ENCODE measurements around the gene DHH. TPM values are rescaled to one million over a fixed set of nuclear protein-coding genes. Genes with fewer than 3 reads are reported as not detected.
A peak's percentile ranks its signal among the peaks of the same experiment; 100 is the strongest.
"Not testable (repeated sequence)": the region's sequence is repeated elsewhere in the genome, so short reads cannot be mapped to it uniquely, and the experiment has no call there.

The DHH gene
- total RNA-seq, 1 experiment from 2014 or later = not detected

DNA sequence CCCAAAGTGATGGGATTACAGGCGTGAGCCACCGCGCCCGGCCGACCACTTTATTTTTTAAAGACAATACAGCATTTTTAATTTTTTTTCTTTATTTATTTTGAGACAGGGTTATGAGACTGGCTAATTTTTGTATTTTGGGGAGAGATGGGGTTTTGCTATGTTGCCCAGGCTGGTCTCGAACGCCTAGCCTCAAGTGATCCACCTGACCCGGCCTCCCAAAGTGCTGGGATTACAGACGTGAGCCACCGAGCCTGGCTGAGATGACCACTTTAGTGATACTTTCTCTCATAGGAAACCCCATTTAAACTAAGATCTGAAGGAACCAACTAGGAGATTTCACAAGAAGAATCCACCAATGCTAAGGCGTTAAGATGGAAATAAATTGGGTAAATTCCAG is 23.6 kb downstream of the DHH start:
- DNase-seq (ENCODE audit: low read depth) = no peak

DNA sequence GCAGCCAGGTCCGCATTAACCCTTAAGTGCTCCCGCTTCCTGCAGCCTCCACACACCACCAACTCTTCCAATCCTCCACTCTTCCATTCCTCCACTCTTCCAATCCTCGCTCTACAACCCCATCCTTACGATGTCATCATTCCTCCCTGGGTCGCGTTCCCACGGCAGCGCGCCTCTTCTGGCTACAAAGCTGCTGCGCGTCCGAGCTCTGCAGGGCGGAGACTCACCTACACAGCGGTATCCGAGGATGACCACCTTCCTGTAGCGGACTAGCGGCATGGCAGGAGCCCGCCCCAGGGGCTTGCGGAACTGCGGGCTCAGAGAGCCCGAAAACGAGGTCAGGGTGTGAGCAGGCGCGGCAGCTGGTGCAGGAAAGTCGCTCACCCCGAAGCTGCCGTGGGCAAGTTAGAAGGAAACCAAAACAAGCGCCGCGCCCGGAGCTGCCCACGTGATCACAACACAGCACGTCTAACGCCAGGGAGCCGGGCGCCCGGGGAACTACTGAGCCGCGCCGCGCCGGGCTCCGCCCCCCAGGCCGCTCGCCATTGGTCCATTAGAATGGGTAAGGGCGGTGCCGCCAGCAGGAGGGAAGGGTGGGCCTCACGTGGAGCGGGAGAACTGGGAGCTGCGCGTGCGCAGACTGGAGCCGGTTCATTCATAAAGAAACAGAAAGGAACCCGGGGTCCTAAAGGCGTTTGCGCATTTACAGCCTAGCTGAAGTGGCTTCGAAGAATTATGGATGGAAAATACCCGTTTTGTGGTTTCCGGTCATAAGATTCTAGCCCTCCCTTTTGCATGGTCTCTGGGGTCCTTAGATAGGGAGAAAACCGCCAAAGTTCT is 24.9 kb downstream of the DHH start, which contains the start of gene RHEBL1:
Gene RHEBL1, minus strand, starts transcription at position 473 of the 840 bp plus-strand sequence. Its CDS starts 194 bp downstream, at position 279.
- DNase-seq (ENCODE audit: low read depth) = peak; percentile 99

DNA sequence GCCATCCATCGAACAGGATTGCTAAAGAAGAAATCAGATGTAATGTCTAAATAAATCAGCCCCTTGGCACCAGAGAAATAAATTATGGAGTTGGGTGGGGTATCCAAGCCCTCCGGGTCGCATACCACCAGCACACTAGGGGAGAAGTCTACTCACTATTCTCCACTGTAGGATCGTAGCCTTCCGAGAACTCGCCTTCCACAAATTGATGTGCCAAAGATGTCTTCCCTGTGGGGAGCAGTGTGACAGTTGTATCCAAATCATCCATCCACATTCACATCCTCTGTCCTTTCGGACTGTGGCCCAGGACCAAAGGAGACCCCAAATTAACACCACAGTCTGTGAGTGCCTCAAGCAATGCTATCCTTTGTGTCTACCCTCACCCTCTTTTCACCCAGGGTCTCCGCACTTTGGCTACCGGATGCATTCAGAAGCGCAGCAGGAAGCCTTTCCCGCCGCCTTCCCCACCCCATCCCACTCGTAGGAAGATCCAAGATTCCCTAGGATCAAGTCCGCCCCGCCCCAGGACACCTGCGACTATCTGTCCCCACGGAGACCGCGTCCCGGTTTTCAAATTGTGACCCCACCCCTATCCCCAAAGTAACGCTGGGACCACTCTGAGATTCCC is 25.6 kb downstream of the DHH start:
- DNase-seq (ENCODE audit: low read depth) = no peak

- no peak for DNase-seq (ENCODE audit: low read depth)
These were observed 28.5 kb downstream of the DHH start for GRCh38 chr12:49066120-49066519.

DNA sequence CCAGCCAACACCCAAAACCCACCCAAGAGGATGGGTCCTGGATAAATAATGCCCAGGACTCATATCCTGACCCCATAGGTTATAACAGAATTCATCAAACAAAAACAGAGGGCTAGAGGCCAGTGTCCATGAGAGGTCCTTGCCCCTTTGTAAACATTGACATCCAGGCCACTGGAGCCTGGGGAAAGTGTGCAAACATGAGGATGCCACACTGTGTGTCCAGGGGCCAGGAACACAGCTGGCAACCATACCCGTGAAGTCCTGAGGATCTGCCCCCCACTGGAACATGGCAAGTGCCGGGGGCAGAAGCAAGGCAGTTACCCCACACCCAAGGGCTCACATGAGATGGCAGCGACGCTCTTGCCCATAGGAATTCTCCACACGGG is 29.8 kb downstream of the DHH start:
- DNase-seq (ENCODE audit: low read depth) = no peak

DNA sequence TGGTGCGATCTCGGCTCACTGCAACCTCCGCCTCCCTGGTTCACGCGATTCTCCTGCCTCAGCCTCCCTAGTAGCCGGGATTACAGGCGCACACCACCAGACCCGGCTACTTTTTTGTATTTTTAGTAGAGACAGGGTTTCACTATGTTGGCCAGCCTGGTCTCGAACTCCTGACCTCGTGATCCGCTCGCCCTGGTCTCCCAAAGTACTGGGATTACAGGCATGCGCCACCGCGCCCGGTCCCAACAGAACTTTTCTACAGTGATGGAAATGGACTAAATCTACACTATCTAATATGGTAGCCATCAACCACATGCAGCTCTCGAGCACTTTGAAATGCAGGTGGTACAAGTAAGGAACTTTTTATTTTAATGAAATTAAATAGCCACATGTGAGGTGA is 32.7 kb downstream of the DHH start:
- DNase-seq (ENCODE audit: low read depth) = not testable (repeated sequence)

GRCh38 chr12:49061157-49061650 is 33.4 kb downstream of the DHH start:
- no peak for DNase-seq (ENCODE audit: low read depth)

DNA sequence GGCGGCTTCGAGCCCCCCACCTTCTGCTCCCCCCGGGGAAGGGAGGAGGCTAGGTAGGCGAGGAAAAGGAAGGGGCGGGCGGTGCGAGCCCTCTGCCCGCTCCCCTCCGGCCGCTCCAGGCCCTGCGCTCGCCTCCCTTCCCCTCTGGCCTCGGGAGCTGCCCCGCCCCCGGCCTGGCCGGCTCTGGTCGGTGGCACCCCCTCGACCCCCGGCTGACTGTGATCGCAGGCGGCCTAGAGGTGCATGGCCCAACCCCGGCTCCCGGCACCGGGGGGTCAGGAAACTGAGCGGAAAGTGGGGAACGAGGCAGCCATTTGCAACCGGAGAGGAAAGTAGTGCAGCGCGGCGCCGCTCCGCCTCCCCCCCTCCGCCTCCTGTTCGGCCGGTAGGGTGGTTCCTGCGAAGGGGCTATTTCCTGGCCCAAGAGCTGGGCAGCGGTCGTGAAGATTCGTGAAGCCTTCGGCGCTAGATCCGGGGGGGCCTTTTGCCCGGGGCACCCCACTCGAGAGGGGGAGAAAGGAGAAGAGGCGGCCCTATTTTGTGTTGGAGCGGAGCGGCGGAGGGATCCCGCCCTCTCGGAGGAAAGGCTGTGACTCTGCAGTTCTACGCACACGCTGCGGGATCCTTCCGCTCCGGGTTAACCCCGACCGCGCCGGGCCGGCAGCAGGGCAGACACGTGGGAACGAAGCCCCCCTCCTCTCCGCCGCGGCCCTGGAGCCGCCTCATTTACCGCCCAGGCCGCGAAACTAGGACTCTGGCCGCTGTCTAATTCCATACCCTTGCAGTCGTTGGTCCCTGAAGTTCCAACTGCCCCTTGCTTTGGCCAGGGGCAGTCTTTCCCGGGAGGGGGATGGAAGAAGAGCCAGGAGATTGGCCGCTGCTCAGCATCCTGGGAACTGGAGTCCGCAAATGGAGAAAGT is 34.1 kb downstream of the DHH start, which contains the start of gene KMT2D:
Gene KMT2D, minus strand, starts transcription at position 558 of the 920 bp plus-strand sequence. CDS start 5,470 bp downstream, outside the sequence.
- peak; percentile 97 for DNase-seq (ENCODE audit: low read depth)

DNA sequence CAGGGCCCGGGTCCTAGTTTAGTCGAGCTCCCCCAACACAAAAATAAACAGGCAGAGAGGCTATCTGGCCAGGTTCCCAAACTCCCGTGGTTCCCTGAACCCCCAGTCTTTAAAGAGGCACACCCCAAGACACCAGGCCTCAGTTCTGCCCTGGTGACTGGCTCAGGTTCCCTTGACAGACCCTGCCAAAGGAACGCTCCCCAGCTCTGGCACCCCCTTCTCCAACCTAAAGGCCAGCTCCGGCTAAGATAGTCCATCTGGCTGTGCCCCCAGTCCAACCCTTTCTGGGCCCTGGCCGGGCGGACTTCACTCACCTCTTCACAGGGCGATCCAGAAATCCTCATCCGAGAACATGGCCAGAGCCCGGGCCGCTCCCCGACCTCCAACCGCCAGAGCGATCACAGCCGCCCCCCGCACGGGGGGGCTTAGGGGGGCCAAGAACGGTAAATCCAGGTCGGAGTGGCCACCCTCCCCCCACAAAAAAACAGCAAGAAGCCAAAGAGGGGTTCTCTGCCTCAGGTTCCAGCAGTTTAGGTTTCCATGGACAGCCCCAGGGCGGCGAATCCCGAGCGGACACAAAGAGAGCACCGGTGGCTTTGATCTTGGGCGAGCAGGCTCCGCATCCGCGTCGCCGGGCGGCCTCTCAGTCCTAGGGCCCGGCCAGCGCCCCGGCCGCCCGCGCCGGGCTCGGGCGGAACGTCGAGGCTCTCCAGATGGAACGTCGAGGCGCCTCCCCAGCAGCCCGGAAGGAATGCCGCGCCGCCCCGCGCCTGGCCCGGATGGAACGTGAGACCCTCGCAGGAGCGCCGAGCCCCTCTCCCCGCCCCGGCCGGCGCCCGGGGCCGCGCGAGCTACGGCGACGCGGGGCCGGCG is 35.1 kb downstream of the DHH start:
- DNase-seq (ENCODE audit: low read depth) = peak; percentile 31

DNA sequence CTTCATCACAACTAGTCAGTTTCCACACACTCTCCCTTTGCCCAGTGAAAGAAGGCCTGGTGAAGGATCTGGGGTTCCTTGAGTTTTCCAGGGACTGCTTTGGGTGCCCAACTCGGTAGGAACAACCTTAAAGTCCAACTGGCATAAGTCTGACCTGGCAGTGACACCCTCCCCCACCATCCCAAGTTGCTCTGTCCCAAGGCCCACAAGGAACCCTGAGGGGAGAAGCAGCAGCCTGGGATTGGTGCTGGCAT is 35.6 kb downstream of the DHH start:
- no peak for DNase-seq (ENCODE audit: low read depth)

DNA sequence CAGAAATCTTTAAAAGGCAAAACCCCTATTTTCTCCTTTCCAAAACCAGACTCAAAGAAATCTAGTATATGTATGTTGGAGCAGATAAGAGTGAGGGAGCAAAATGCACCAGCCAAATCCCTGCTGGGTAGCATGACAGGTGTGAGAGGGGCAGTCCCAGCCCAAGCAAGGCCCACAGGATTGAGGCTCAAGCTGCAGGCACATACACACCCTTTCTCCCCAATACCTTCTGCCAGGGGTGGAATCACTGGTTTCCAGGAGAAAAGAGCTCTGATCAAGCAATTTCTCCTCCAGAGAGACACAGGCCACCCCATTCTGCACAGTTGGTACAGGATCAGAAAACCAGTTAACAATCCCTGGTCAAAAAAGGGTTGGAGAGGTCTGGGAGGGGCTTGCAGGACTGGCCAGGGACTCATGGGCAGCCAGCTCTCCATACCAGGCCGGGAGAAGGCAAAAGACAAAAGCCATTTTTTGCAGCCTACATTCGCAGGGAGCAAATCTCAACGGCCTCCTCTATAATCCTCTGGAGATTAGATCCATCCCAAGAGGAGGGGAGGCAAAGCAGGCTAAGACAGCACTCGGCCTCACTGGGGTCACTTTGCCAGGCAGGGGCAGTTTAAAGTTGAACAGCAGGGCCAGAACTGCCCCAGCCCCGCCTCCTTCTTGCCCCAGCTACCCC is 36.1 kb downstream of the DHH start:
- DNase-seq (ENCODE audit: low read depth) = no peak

- no peak for DNase-seq (ENCODE audit: low read depth)
These were observed 36.7 kb downstream of the DHH start for GRCh38 chr12:49057888-49058287.

- DNase-seq (ENCODE audit: low read depth) = peak; percentile 66
These were observed 38.4 kb downstream of the DHH start for GRCh38 chr12:49055978-49056754.

DNA sequence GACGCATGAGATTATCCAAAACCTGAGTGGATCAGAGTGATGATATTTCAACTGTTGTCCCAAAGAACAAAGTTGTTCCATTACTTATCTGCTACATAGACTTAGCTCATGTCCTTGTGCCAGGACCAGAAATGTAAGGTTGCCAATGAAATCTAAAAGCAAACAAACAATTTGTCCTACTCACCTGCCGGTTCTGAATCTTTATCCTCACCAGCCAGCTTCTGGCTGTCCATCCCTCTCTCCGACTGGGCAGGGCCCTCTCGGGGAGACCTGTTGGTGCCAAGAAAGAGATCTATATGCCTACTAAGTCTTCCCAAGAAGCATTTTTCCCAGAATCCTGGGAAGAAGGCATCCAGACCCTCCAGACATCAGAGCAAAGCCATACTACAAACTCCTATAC is 39.5 kb downstream of the DHH start:
- DNase-seq (ENCODE audit: low read depth) = no peak

DNA sequence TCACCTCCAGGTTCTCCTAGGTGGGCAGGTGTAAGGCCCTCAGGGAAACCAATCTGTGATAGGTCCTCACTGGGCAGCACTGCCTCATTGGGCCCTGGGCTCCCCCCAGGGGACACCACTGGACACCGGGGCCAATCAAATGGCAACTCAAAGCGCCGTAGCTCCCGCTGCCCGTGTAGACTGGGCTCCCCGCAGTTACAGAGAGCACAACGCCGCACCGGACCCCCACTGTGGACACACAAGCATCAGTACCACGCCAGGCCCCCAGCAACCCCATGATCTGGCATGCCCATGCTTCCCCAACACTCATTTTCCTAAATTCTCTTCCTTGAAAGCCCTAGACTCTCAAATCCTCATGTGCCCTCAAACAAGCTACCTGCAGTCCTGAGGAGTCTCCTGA is 40.1 kb downstream of the DHH start:
- no peak for DNase-seq (ENCODE audit: low read depth)

DNA sequence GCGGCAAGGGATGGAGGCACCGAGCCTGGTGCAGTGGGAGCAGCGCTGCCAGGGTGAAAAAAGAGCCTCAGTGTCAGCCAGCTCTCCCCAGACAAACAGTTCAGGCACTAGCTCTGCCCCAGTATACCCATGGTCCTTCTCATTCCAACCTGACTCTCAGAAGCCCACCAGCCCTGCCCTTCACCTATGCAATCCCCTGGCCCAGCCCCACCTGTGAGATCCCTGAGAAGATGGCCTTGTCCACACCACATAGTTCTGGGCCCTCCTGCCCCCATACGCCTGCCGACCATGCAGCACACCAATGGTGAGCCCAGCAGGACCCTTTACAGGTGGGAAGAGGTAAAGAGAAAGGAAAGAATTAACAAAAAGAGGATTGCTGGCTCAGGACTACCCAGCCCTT is 40.5 kb downstream of the DHH start:
- no peak for DNase-seq (ENCODE audit: low read depth)

- no peak for DNase-seq (ENCODE audit: low read depth)
These were observed 42.0 kb downstream of the DHH start for GRCh38 chr12:49052451-49053208.

GRCh38 chr12:49051777-49052438 is 42.7 kb downstream of the DHH start:
- no peak for DNase-seq (ENCODE audit: low read depth)

Data from Daoy (cell line).